Esophagus squamous epithelium (tissue), 4 donors: Measurements from ENCODE around the gene MAF.

Experiments
- POLR2A ChIP-seq, 4 donors: fragments of 450-650 bp; IDR thresholded peaks; one replicate each; pipeline ENCODE4 v1.6.1; 2017; ENCODE audit warnings: antibody characterized with exemption in 4 of 4, mild to moderate bottlenecking in 4 of 4, moderate library complexity in 3 of 4
- TF ChIP-seq, protein P1 (sequence below), 6 experiments: fragments of 450-650 bp in 4 of 6; fragments of 200-600 bp in 2 of 6; sonication (generic) in 2 of 6; IDR thresholded peaks; one replicate each; pipeline ENCODE4 v1.5.1; 2016 to 2019; ENCODE audit warnings: antibody characterized with exemption in 6 of 6, mild to moderate bottlenecking in 4 of 6, moderate library complexity in 4 of 6

GRCh38 chr16:79587296-79587695 is 13.2 kb downstream of the MAF start:
- TF ChIP-seq, protein P1, sequence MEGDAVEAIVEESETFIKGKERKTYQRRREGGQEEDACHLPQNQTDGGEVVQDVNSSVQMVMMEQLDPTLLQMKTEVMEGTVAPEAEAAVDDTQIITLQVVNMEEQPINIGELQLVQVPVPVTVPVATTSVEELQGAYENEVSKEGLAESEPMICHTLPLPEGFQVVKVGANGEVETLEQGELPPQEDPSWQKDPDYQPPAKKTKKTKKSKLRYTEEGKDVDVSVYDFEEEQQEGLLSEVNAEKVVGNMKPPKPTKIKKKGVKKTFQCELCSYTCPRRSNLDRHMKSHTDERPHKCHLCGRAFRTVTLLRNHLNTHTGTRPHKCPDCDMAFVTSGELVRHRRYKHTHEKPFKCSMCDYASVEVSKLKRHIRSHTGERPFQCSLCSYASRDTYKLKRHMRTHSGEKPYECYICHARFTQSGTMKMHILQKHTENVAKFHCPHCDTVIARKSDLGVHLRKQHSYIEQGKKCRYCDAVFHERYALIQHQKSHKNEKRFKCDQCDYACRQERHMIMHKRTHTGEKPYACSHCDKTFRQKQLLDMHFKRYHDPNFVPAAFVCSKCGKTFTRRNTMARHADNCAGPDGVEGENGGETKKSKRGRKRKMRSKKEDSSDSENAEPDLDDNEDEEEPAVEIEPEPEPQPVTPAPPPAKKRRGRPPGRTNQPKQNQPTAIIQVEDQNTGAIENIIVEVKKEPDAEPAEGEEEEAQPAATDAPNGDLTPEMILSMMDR (IDR thresholded peaks at IDR 0.05): no peak
- TF ChIP-seq POLR2A (IDR thresholded peaks at IDR 0.05): no peak
